Upper lobe of right lung (tissue), 1 donor: ENCODE data around the gene TNNT3. TPM values are rescaled to one million over a fixed set of nuclear protein-coding genes. Genes with fewer than 3 reads are reported as not detected.

Experiments
- ATAC-seq: fragments of 200-7000 bp; cut with Tn5 transposase; one replicate; pipeline ENCODE4 v1.9.1; 2020; ENCODE audit warnings: mild to moderate bottlenecking, moderate library complexity
- DNase-seq: peaks from one replicate; pipeline ENCODE4 v3.0.0-alpha.2; 2020
- H3K27ac ChIP-seq: fragments of 200-600 bp; one replicate; pipeline ENCODE4 v1.8.0; 2022
- H3K27me3 ChIP-seq: fragments of 200-600 bp; one replicate; pipeline ENCODE4 v1.8.0; 2022; ENCODE audit warnings: mild to moderate bottlenecking
- H3K36me3 ChIP-seq: fragments of 200-600 bp; one replicate; pipeline ENCODE4 v1.8.0; 2022
- H3K4me1 ChIP-seq: fragments of 200-600 bp; one replicate; pipeline ENCODE4 v1.8.0; 2022
- H3K4me3 ChIP-seq: fragments of 200-600 bp; one replicate; pipeline ENCODE4 v1.8.0; 2022; ENCODE audit warnings: mild to moderate bottlenecking
- H3K9me3 ChIP-seq: fragments of 200-600 bp; one replicate; pipeline ENCODE4 v1.8.0; 2022
- intact Hi-C: fragments of 100-400 bp; cut with DNase I; formaldehyde crosslinking; loops from one replicate; pipeline ENCODE4 v1.11.0; 2022
- total RNA-seq: library from RNA; stranded (reverse); fragmentation: NEBNext Ultra II Directional; extraction: Animal tissue kit (Norgen Biotek cat#: 25700); gene quantifications from one replicate; pipeline ENCODE4 v1.2.1, GENCODE V29; 2021
- TF ChIP-seq, protein P1 (sequence below): fragments of 200-600 bp; IDR thresholded peaks from one replicate; pipeline ENCODE4 v1.8.0; 2022; ENCODE audit warnings: antibody characterized with exemption
- donor health status: DM: no; HTN: yes; CAD: no; lungs with severe emphysema.

TNNT3 gene
- total RNA-seq, 1 donor from 2014 or later: 0.43 TPM

DNA sequence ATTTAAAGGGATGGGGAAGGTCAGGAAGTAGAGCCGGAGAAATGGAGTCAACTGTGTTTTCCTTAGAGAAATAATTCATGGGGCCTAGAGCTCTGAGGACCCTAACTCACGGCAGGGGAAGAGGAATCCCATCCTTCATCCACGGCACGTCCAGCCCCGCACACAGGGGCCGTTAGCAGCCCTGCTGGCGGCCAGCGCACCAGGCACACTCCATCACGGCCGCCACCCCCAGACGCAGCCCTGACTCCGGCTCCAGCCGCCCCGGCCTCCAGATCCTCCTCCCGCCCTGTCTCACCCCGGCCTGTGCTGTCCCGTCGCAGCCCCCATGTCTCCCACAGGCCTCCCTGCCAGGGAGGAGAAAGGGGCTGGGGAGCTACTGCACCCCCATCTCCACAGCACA, 38.9 kb downstream of the TNNT3 start:
- TF ChIP-seq, protein P1, sequence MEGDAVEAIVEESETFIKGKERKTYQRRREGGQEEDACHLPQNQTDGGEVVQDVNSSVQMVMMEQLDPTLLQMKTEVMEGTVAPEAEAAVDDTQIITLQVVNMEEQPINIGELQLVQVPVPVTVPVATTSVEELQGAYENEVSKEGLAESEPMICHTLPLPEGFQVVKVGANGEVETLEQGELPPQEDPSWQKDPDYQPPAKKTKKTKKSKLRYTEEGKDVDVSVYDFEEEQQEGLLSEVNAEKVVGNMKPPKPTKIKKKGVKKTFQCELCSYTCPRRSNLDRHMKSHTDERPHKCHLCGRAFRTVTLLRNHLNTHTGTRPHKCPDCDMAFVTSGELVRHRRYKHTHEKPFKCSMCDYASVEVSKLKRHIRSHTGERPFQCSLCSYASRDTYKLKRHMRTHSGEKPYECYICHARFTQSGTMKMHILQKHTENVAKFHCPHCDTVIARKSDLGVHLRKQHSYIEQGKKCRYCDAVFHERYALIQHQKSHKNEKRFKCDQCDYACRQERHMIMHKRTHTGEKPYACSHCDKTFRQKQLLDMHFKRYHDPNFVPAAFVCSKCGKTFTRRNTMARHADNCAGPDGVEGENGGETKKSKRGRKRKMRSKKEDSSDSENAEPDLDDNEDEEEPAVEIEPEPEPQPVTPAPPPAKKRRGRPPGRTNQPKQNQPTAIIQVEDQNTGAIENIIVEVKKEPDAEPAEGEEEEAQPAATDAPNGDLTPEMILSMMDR: no peak
- H3K36me3 ChIP-seq: no peaks in the 10 kb centered on the region
- ATAC-seq: no peak

DNA sequence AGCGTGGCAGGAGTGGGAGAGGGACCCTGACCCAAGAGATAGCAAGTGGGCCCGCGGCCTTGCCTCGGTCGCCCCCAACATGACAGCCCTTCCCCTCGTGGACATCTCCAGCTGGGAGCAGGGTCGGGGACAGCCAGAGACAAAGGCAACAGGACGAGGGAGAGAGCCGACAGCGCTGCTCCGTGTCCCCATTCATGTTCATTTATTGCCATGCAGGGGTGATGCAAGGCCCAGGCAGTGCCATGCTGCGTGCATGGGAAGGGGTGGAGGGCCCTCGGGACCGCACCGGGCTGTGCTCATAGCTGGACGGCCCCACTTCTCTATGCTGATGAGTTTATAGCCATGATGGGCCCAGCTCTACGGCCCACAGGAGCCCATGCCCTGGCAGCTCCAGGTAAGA, 40.3 kb downstream of the TNNT3 start:
- ATAC-seq (no peak), DNase-seq (peak; percentile 6)
- TF ChIP-seq, protein P1: no peak
- Histone ChIP-seq H3K36me3 (no peaks in the 10 kb centered on the region), H3K4me3 (no peak overlapping the region), H3K27me3 (no peaks in the 10 kb centered on the region), H3K9me3 (no peaks in the 10 kb centered on the region), H3K4me1 (no peaks in the 10 kb centered on the region), H3K27ac (no peak overlapping the region)
- intact Hi-C loops: no loop called here

More for the DNA sequence above, 38.9 kb downstream of the TNNT3 start:
- Histone ChIP-seq H3K4me1 (no peaks in the 10 kb centered on the region), H3K27ac (no peak overlapping the region), H3K4me3 (no peak overlapping the region), H3K9me3 (no peaks in the 10 kb centered on the region), H3K27me3 (no peaks in the 10 kb centered on the region)
- intact Hi-C loops: no loop called here
- no peak for DNase-seq

DNA sequence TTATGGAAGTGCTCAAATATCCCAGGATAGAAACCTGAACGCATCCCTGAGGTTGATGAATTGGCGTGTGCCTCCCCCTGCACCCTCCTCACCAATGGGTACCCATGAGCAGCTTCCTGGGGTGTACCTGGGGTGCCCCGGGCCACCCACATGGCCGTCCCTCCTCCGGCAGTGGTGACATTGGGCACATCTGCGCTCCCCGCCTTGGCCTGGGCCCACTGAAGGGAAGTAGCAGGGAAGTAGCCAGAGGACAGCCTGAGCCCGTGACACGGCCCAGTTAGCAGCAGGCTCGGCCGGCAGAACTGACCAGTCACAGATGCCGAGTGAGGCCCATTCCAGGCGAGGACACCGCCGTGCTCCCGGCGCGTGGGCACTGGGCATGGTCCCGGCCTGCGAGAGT, 44.4 kb downstream of the TNNT3 start:
- Histone ChIP-seq H3K27me3 (no peaks in the 10 kb centered on the region), H3K36me3 (no peaks in the 10 kb centered on the region), H3K27ac (no peak overlapping the region), H3K9me3 (no peaks in the 10 kb centered on the region), H3K4me1 (no peaks in the 10 kb centered on the region), H3K4me3 (no peak overlapping the region)
- intact Hi-C loops: no loop called here
- TF ChIP-seq, protein P1: no peak
- ATAC-seq (no peak), DNase-seq (peak; percentile 3)

DNA sequence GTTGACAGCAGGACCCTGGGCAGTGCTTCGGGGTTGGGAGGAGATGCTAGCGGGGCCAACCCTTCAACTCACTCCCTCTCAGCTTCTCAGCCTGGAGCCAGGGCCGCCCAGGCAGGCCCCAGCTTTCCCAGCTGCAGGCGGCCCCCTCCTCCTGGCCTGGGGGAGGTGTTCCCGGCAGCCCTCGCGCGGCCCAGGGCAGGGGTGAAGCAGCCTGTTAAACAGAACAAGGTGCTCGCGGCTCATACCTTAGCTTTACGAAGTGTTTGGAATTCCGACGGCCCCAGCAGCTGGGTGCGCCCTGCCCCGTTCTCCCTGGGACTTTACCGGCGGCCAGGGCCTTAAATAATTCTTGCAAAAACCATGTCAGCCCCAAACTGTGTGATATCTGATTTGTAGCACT, 44.8 kb downstream of the TNNT3 start:
- Histone ChIP-seq H3K27ac (no peak overlapping the region), H3K4me1 (no peaks in the 10 kb centered on the region), H3K9me3 (no peaks in the 10 kb centered on the region), H3K36me3 (no peaks in the 10 kb centered on the region), H3K27me3 (no peaks in the 10 kb centered on the region), H3K4me3 (no peak overlapping the region)
- TF ChIP-seq, protein P1: no peak
- ATAC-seq (peak; percentile 76), DNase-seq (no peak)
- intact Hi-C loops: no loop called here

DNA sequence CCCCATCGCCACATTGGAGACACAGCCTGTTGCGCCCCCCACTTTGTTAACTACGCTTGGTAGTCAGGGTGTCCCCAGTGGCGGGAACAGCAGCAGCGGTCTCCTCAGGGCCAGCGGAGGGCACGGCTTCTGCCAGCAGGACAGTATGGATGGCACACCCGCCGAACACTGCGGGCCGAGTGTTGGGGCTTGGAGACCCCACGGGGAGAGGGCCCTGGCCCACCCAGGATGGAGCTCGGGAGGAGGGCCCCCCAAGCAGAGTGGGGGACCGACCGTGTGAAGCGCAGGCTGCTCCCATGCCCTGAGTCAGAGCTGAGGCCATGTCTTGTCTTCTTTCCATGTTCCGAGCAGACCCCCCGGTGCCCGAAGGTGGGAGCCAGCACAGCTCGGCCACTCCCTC, 45.5 kb downstream of the TNNT3 start:
- DNase-seq (peak; percentile 22), ATAC-seq (no peak)
- Histone ChIP-seq H3K27me3 (no peaks in the 10 kb centered on the region), H3K9me3 (no peaks in the 10 kb centered on the region), H3K4me1 (no peaks in the 10 kb centered on the region), H3K27ac (no peak overlapping the region), H3K4me3 (no peak overlapping the region), H3K36me3 (no peaks in the 10 kb centered on the region)
- TF ChIP-seq, protein P1: no peak
- intact Hi-C loops: no loop called here

DNA sequence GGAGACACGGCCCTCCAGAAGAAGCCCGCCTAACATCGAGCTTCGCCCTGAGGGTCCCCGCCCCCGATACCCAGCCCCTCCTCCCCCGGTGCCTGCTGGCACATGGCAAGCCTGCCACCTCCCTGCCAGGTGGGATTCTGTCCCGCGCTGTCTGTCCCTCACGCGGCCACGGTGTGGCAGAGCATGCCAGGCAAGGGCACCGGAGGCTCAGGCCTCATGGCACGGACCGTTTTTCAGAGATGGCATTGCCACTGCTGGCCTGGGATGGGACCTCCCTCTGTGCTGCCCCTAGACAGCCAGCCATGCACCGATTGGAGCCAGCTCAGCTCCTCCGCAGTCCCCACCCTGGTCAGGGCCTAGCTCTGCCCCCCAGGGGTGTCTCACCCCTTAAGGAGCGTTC, 47.0 kb downstream of the TNNT3 start:
- DNase-seq: peak; percentile 21
- H3K27ac ChIP-seq: no peak overlapping the region
- H3K36me3 ChIP-seq: no peaks in the 10 kb centered on the region
- TF ChIP-seq, protein P1: no peak
- H3K27me3 ChIP-seq: no peaks in the 10 kb centered on the region
- no peaks in the 10 kb centered on the region for H3K9me3 ChIP-seq
- ATAC-seq: no peak
- H3K4me1 ChIP-seq: no peaks in the 10 kb centered on the region
- intact Hi-C loops: no loop called here
- no peak overlapping the region for H3K4me3 ChIP-seq
